ENCODE results near the gene SGMS2.
A peak's percentile ranks its signal among the peaks of the same experiment; 100 is the strongest.

Gene SGMS2

DNA sequence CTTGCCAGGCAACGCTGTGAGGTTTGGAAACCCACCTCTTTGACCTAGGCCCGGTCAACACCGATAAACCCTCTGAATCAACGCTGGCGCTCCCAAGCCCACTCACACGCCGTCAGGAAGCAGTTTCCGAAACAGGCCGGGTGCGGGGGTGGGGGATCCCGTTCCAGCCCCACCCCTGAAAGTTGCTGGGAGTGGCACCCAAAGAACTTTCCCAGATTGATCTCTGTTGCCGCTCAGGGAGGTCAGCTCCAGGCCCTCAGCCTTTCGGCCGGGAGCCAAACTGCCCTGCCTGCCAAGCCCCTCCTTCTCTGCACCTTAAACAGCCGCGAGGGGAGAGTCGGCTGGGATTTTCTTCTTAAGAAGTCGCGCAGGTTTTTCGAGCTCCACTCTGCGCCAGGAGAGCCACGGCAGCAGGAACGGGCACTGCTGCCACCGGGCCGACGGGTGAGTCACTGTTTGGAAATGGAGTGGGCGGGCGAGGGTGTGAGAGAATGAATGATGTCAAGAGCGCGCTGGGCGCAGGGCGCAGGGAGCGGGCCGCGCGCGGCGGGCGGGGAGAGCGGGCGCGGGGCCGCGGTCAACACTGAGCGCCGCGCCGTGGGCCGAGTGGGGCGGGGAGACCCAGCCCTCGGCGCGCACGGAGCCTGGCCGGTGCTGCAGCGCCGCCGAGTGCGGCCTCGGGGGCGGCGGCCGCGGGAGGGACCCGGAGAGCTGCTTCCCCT is at the start of gene SGMS2:
Gene SGMS2 (plus strand): TSS at position 583 of the 722 bp plus-strand sequence. CDS start 70,622 bp downstream, outside the sequence.
- no peak for TF ChIP-seq ZFX (IDR thresholded peaks at IDR 0.05; ENCODE audit: borderline replicate concordance)
- TF ChIP-seq, protein P1, sequence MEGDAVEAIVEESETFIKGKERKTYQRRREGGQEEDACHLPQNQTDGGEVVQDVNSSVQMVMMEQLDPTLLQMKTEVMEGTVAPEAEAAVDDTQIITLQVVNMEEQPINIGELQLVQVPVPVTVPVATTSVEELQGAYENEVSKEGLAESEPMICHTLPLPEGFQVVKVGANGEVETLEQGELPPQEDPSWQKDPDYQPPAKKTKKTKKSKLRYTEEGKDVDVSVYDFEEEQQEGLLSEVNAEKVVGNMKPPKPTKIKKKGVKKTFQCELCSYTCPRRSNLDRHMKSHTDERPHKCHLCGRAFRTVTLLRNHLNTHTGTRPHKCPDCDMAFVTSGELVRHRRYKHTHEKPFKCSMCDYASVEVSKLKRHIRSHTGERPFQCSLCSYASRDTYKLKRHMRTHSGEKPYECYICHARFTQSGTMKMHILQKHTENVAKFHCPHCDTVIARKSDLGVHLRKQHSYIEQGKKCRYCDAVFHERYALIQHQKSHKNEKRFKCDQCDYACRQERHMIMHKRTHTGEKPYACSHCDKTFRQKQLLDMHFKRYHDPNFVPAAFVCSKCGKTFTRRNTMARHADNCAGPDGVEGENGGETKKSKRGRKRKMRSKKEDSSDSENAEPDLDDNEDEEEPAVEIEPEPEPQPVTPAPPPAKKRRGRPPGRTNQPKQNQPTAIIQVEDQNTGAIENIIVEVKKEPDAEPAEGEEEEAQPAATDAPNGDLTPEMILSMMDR (IDR thresholded peaks at IDR 0.05): peak; percentile 19; the same call in 1 of the 2 replicates
- H3K27ac ChIP-seq: peak within 1 kb of the TSS; percentile 91

DNA sequence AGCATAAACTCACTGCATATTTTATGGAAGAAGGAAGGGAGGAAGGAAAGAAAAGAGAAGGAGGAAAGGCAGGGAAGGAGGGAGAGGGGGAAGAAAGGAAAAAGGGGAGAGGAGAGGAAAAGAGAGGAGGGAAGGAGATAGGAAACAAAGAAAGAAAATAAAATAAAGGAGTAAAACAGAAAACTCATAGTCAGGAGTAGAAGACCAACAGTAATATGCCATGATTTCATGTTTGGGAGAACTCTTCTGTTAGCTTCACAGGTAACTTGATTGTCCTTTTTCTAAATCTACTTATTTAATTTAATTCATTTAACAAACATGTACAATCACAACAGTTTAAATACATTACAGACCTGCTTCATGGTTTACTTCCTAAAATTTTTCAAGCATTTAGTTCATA is 46.8 kb upstream of the SGMS2 start:
- no peak overlapping the region for H3K27ac ChIP-seq

DNA sequence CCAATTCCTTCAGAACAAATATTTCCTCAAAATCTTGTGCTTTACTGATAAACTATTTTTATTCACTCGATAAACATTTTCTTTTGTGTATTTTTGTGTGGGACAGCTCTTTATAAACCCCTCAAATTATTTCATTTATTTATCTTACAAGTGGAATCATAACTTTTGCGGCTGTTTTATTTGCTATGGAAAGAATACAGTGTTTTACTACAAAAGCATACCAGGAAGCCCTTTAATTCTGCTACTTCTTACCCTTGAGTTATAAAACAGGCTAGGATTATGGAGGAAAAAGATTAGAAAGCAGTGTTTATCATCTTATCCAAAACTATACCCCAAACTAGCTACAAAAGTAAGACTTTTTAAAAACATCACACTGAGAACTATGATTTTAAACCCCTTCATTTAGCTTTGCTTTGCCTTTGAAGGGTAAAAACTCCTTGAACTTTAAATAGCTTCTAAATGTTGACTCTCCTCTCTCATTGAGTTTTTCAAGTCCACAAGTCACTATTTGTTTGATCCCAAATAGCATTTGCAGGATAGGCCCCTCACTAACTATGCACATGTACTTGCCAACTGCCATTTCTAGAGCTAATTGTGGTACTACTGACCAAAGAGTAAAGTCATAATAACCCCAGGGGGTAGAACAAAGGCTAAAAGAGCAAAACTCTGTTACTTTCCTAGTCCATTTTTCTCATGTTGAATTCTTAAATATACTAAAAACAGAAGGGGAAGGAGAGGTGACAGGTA is 45.8 kb upstream of the SGMS2 start:
- no peak for TF ChIP-seq ZFX (IDR thresholded peaks at IDR 0.05; ENCODE audit: borderline replicate concordance)
- TF ChIP-seq, protein P1 (IDR thresholded peaks at IDR 0.05): no peak
- no peak overlapping the region for H3K27ac ChIP-seq

More for the DNA sequence above, 46.8 kb upstream of the SGMS2 start:
- no peak for TF ChIP-seq ZFX (IDR thresholded peaks at IDR 0.05; ENCODE audit: borderline replicate concordance)
- TF ChIP-seq, protein P1 (IDR thresholded peaks at IDR 0.05): no peak

DNA sequence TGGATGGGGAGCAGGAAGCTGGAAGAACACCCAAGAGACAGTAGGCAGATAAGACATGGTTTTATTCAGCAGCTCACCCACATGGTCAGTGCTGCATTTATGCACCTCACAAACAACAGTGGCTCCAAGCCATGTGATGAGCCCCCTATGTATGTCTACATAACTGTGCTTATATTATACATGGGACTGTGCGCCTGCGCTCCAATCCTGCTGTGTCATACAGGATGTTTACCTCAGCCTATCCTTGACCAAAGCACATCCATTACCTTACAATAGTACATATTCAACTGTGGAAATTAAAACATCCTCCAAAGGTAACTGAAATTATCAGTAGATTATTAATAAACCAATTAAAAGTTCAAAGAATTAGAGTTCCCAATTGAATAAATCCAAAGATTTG is 44.1 kb upstream of the SGMS2 start:
- TF ChIP-seq, protein P1 (IDR thresholded peaks at IDR 0.05): no peak
- no peak for TF ChIP-seq ZFX (IDR thresholded peaks at IDR 0.05; ENCODE audit: borderline replicate concordance)

DNA sequence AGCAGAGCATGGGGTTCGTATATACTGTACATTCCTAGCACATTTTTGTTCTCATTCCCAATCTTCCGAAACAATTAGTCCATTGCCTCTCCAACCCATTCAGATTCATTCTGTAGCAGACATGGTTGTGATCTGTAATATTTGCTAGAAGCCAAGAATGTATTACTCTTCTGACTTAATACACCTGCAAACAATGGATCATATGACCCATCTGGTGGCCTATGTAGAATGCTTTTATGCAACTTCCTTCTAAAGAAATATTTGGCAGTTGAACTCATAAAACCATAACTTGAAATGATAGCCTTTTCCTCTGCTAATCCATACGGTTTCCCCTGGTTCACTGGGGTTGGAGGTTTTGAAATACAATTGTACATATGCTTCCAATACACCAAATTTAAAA is 32.8 kb upstream of the SGMS2 start:
- no peak overlapping the region for H3K27ac ChIP-seq
- TF ChIP-seq ZFX (IDR thresholded peaks at IDR 0.05; ENCODE audit: borderline replicate concordance): no peak
- TF ChIP-seq, protein P1 (IDR thresholded peaks at IDR 0.05): no peak

More for the DNA sequence above, 44.1 kb upstream of the SGMS2 start:
- H3K27ac ChIP-seq: no peak overlapping the region

DNA sequence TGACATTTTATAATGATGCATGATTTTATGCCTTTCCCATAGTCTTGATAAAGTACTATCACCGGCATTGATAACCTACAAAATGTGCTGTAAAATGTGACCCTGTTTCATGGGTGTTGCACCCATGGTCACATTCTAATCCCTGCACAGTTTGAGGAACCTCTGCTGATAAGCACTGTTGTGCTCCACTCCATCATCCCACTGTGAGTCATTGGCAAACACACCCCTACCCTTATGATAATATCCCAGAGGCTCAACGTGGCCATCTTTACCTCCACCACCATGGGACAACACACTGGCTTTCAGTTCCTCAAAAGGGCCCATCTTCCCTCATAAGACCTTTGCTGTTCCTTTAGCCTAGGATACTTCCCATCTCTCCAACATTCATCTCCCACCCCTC is 32.0 kb upstream of the SGMS2 start:
- no peak for TF ChIP-seq ZFX (IDR thresholded peaks at IDR 0.05; ENCODE audit: borderline replicate concordance)
- TF ChIP-seq, protein P1 (IDR thresholded peaks at IDR 0.05): no peak
- H3K27ac ChIP-seq: no peak overlapping the region

DNA sequence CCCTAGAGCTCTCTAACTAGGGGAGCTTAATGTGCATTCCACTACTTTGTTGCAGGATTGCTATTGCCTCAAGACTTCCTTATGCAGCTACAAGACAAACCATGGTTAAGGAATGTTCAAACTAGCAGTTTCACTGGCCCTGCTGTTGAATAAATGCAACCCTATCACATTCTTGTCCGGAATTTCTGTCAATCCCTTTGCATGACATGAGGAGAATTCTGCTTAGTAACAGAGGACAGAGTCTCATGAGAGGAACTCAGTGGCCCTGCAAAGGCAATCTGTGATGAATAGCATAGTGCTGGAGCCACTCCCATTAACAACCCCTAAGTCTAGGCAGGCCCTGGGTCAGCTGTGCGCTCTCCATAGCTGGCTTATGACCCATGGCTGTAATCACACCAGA is 30.7 kb upstream of the SGMS2 start:
- no peak overlapping the region for H3K27ac ChIP-seq
- TF ChIP-seq, protein P1 (IDR thresholded peaks at IDR 0.05): no peak
- TF ChIP-seq ZFX (IDR thresholded peaks at IDR 0.05; ENCODE audit: borderline replicate concordance): no peak
